Gastroesophageal sphincter (tissue), 4 donors: ENCODE results near the gene BUD13. TPM values are rescaled to one million over a fixed set of nuclear protein-coding genes. Genes with fewer than 3 reads are reported as not detected.

Source experiments
- ATAC-seq: fragments of 150-250 bp; one replicate; pipeline ENCODE4 v1.9.1; 2016; ENCODE audit warnings: mild to moderate bottlenecking, moderate library complexity
- H3K27ac ChIP-seq, 4 donors: fragments of 200-600 bp; sonication (generic) in 3 of 4; 1 replicate in 3 of 4; 2 replicates in 1 of 4; pipeline ENCODE4 v1.5.1; 2016 to 2019
- H3K27me3 ChIP-seq: fragments of 200-600 bp; sonication (generic); one replicate; pipeline ENCODE4 v1.5.1; 2019
- H3K36me3 ChIP-seq, 2 donors: fragments of 200-600 bp; sonication (generic); one replicate each; pipeline ENCODE4 v1.5.1; 2019; ENCODE audit warnings: control low read depth in 1 of 2
- H3K4me1 ChIP-seq, 3 donors: fragments of 200-600 bp; sonication (generic); 1 replicate in 2 of 3; 2 replicates in 1 of 3; pipeline ENCODE4 v1.5.1; 2016 to 2019; ENCODE audit warnings: control low read depth in 2 of 3
- H3K4me3 ChIP-seq, 2 donors: fragments of 200-600 bp; sonication (generic); one replicate each; pipeline ENCODE4 v1.5.1; 2019; ENCODE audit warnings: mild to moderate bottlenecking in 1 of 2, moderate library complexity in 1 of 2
- H3K9me3 ChIP-seq, 3 donors: fragments of 200-600 bp; sonication (generic); one replicate each; pipeline ENCODE4 v1.5.1; 2017 to 2019; ENCODE audit warnings: control low read depth in 2 of 3
- CTCF ChIP-seq, 4 experiments: fragments of 200-600 bp in 2 of 4; fragments of 450-650 bp in 2 of 4; sonication (generic) in 1 of 4; IDR thresholded peaks; one replicate each; pipeline ENCODE4 v1.5.1; 2017 to 2019; ENCODE audit warnings: antibody characterized with exemption in 4 of 4, mild to moderate bottlenecking in 2 of 4, moderate library complexity in 2 of 4
- EP300 ChIP-seq: sonication (generic); formaldehyde crosslinking; IDR thresholded peaks from one replicate; pipeline ENCODE4 v1.6.1; 2017; ENCODE audit warnings: antibody characterized with exemption, mild to moderate bottlenecking
- POLR2A ChIP-seq, 2 donors: fragments of 450-650 bp; IDR thresholded peaks; one replicate each; pipeline ENCODE4 v1.6.1; 2017; ENCODE audit warnings: antibody characterized with exemption in 2 of 2, mild to moderate bottlenecking in 2 of 2, moderate library complexity in 1 of 2
- POLR2AphosphoS5 ChIP-seq: sonication (generic); formaldehyde crosslinking; IDR thresholded peaks from one replicate; pipeline ENCODE4 v1.6.1; 2017; ENCODE audit warnings: antibody characterized with exemption
- WGBS, 2 donors: methylation state at CpG; one replicate each; pipeline ENCODE4 v1.1.5; 2018; ENCODE audit warnings: low coverage in 1 of 2; 5-methylcytosine and 5-hydroxymethylcytosine counted together
- total RNA-seq, 4 donors: library from RNA; depleted of rRNA; stranded (reverse); fragments of >200 nt; gene quantifications; one replicate each; pipeline ENCODE4 v1.1.0, GENCODE V29; 2016

The BUD13 gene
- total RNA-seq, 4 donors from 2014 or later = 13.5 to 17.3 (median 15.8) TPM

- H3K36me3 ChIP-seq = no peaks in the 10 kb centered on the region
- 42% methylated on average over 7 of the region's 37 CpGs; no CpG with 5 or more reads in 1 of the 2 donors for WGBS, 2 donors
- no peaks in the 10 kb centered on the region for H3K9me3 ChIP-seq
- H3K27me3 ChIP-seq = peaks cover 54% of the 10 kb centered on the region
- TF ChIP-seq CTCF (IDR thresholded peaks at IDR 0.05) (no peak), EP300 (no peak), POLR2AphosphoS5 (no peak), POLR2A (IDR thresholded peaks at IDR 0.05) (no peak)
- ATAC-seq = no peak
- no peak overlapping the region for H3K27ac ChIP-seq
- H3K4me3 ChIP-seq = no peak overlapping the region
- no peaks in the 10 kb centered on the region for H3K4me1 ChIP-seq
These were observed 65.6 kb downstream of the BUD13 start for GRCh38 chr11:116707161-116707629.

GRCh38 chr11:116703421-116703820, 69.4 kb downstream of the BUD13 start:
- 30 to 46% methylated on average over 3 to 4 of the region's 11 CpGs for WGBS, 2 donors
- no peak for ATAC-seq

DNA sequence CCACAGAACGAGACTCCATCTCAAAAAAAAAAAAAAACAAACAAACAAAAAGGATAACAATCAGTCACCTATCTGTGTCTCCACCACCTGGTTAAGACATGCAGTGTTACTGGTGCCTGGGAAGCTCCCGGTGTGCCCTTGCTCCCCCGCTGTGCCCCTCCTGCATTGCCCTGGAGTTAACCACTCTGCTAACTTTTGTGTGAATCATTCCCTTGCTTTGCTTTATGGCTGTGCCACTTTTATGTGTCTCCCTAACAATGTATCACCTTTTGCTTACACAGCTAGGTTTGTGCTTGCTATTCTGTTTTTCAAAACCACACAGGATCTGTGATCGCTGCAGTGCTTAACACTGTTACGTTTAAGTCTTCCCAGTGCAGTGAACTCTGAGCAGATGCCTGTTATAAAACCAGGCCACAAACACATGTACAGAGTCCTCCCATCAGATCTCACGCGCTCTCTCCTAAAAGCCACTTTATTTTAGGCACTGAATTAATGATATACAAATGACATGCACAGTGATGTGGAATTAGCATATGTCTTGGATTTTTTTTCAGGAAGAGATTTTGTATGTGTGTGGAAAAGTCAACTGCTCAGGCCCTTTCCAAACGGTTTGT, 69.9 kb downstream of the BUD13 start:
- Histone ChIP-seq H3K4me3 (no peak overlapping the region), H3K36me3 (no peaks in the 10 kb centered on the region), H3K4me1 (no peaks in the 10 kb centered on the region), H3K27me3 (peaks cover 12% of the 10 kb centered on the region), H3K9me3 (no peaks in the 10 kb centered on the region), H3K27ac (no peak overlapping the region)
- TF ChIP-seq CTCF (IDR thresholded peaks at IDR 0.05) = no peak
- TF ChIP-seq EP300 = no peak
- TF ChIP-seq POLR2A (IDR thresholded peaks at IDR 0.05) = no peak
- TF ChIP-seq POLR2AphosphoS5 = no peak
- 62 to 71% methylated on average over 6 to 8 of the region's 8 CpGs for WGBS, 2 donors
- ATAC-seq = no peak

More at GRCh38 chr11:116703421-116703820, 69.4 kb downstream of the BUD13 start:
- H3K4me1 ChIP-seq = no peaks in the 10 kb centered on the region
- H3K4me3 ChIP-seq = no peak overlapping the region
- no peaks in the 10 kb centered on the region for H3K36me3 ChIP-seq
- peaks cover 18% of the 10 kb centered on the region for H3K27me3 ChIP-seq
- H3K9me3 ChIP-seq = no peaks in the 10 kb centered on the region
- TF ChIP-seq POLR2A (IDR thresholded peaks at IDR 0.05) = no peak
- no peak for TF ChIP-seq CTCF (IDR thresholded peaks at IDR 0.05)
- TF ChIP-seq EP300 = no peak
- no peak for TF ChIP-seq POLR2AphosphoS5
- H3K27ac ChIP-seq = no peak overlapping the region

GRCh38 chr11:116701876-116702275, 70.9 kb downstream of the BUD13 start:
- 80 to 86% methylated on average over 2 of the region's 2 CpGs for WGBS, 2 donors
- no peak for ATAC-seq
- no peaks in the 10 kb centered on the region for H3K4me1 ChIP-seq
- H3K9me3 ChIP-seq = no peaks in the 10 kb centered on the region
- no peak overlapping the region for H3K27ac ChIP-seq
- TF ChIP-seq POLR2AphosphoS5 = no peak
- no peak for TF ChIP-seq EP300
- no peak for TF ChIP-seq CTCF (IDR thresholded peaks at IDR 0.05)
- no peak for TF ChIP-seq POLR2A (IDR thresholded peaks at IDR 0.05)
- H3K27me3 ChIP-seq = peaks cover 5% of the 10 kb centered on the region
- H3K4me3 ChIP-seq = no peak overlapping the region
- H3K36me3 ChIP-seq = no peaks in the 10 kb centered on the region

DNA sequence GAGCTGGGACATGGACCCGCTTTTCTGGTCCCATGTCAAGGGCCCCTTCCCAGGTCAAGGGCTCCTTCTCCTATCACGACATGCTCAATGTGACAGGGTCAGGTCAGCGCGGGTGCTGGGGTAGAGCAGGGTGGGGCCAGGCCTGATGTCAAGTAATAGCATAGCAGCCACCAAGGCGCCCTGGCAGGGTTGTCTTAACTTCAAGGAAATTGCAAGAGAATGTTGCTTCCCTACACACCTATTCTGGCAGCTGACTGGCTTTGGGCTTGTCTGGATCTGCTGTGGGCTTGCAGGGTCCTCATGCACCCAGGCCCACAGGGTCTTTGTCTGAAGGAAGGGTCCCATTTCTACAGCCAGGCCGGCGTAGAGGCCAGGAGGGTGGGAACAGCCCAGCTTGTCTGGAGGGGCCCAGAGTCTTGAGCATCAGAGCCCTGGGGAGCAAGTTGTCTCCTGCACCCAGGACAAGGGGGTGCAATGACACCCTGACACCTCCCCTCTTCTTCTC, 71.4 kb downstream of the BUD13 start:
- no peak for ATAC-seq
- Histone ChIP-seq H3K36me3 (no peaks in the 10 kb centered on the region), H3K4me1 (no peaks in the 10 kb centered on the region), H3K9me3 (no peaks in the 10 kb centered on the region), H3K27ac (no peak overlapping the region), H3K27me3 (peaks cover 8% of the 10 kb centered on the region), H3K4me3 (no peak overlapping the region)
- TF ChIP-seq EP300 (no peak), POLR2A (IDR thresholded peaks at IDR 0.05) (no peak), CTCF (IDR thresholded peaks at IDR 0.05) (no peak), POLR2AphosphoS5 (no peak)
- no CpG with 5 or more reads among the region's 7 CpGs for WGBS, 2 donors
